ENCODE data around the gene MXI1.
"Not testable (repeated sequence)": the region's sequence is repeated elsewhere in the genome, so short reads cannot be mapped to it uniquely, and the experiment has no call there.

The MXI1 gene

GRCh38 chr10:110324201-110324804, 116.9 kb downstream of the MXI1 start:
- DNase-seq, result no peak

GRCh38 chr10:110324805-110325280, 117.4 kb downstream of the MXI1 start:
- no peak for DNase-seq

- DNase-seq, result no peak
Observed at GRCh38 chr10:110326351-110327032, 119.1 kb downstream of the MXI1 start.

- DNase-seq, result no peak
Observed at GRCh38 chr10:110327262-110327914, 120.0 kb downstream of the MXI1 start.

- no peak for DNase-seq
Observed at GRCh38 chr10:110330675-110331074, 123.3 kb downstream of the MXI1 start.

GRCh38 chr10:110331226-110331795, 123.9 kb downstream of the MXI1 start:
- DNase-seq, result not testable (repeated sequence)

GRCh38 chr10:110334061-110334656, 126.8 kb downstream of the MXI1 start:
- DNase-seq, result no peak

- DNase-seq, result no peak
Observed at GRCh38 chr10:110335314-110336064, 128.1 kb downstream of the MXI1 start.

GRCh38 chr10:110336111-110336721, 128.8 kb downstream of the MXI1 start:
- DNase-seq, result no peak
